Stomach (tissue), 9 donors: ENCODE measurements around the gene DOCK1. TPM values are rescaled to one million over a fixed set of nuclear protein-coding genes. Genes with fewer than 3 reads are reported as not detected.

ENCODE experiments used
- DNase-seq, 2 donors: peaks; one replicate each; pipeline versions ENCODE4 v3.0.0 to v3.0.0-alpha.2; 2013 to 2019
- H3K27ac ChIP-seq, 5 donors: fragments of 200-600 bp in 4 of 5; sonication (generic) in 4 of 5; one replicate each; pipeline ENCODE4 v1.5.1; 2013 to 2019; ENCODE audit warnings: mild to moderate bottlenecking in 1 of 5, moderate library complexity in 1 of 5
- H3K27me3 ChIP-seq, 3 donors: fragments of 200-600 bp; sonication (generic); one replicate each; pipeline ENCODE4 v1.5.1; 2017 to 2019; ENCODE audit warnings: mixed run types in 1 of 3
- H3K36me3 ChIP-seq, 4 donors: fragments of 200-600 bp; sonication (generic); 1 replicate in 3 of 4; 2 replicates in 1 of 4; pipeline ENCODE4 v1.5.1; 2016 to 2019
- H3K4me1 ChIP-seq, 4 donors: fragments of 200-600 bp; sonication (generic); one replicate each; pipeline ENCODE4 v1.5.1; 2016 to 2019
- H3K4me3 ChIP-seq, 4 donors: fragments of 200-600 bp; sonication (generic) in 3 of 4; one replicate each; pipeline ENCODE4 v1.5.1; 2016 to 2019; ENCODE audit warnings: mild to moderate bottlenecking in 1 of 4
- H3K9me3 ChIP-seq, 4 donors: fragments of 200-600 bp; sonication (generic); one replicate each; pipeline ENCODE4 v1.5.1; 2016 to 2019
- CTCF ChIP-seq, 7 experiments: fragments of 450-650 bp in 4 of 7; fragments of 200-600 bp in 3 of 7; sonication (generic) in 3 of 7; IDR thresholded peaks; one replicate each; pipeline ENCODE4 v1.5.1; 2016 to 2019; ENCODE audit warnings: antibody characterized with exemption in 7 of 7, control low read depth in 2 of 7, mild to moderate bottlenecking in 1 of 7
- EP300 ChIP-seq: sonication (generic); formaldehyde crosslinking; IDR thresholded peaks from one replicate; pipeline ENCODE4 v1.6.1; 2017; ENCODE audit warnings: antibody characterized with exemption
- POLR2A ChIP-seq, 4 donors: fragments of 450-650 bp; IDR thresholded peaks; one replicate each; pipeline ENCODE4 v1.6.1; 2016; ENCODE audit warnings: antibody characterized with exemption in 4 of 4, control low read depth in 2 of 4, mild to moderate bottlenecking in 1 of 4, moderate library complexity in 1 of 4
- POLR2AphosphoS5 ChIP-seq, 3 donors: sonication (generic); formaldehyde crosslinking; IDR thresholded peaks; one replicate each; pipeline ENCODE4 v1.6.1; 2016; ENCODE audit warnings: antibody characterized with exemption in 3 of 3
- WGBS, 5 donors: extraction: QIAGEN DNeasy Blood & Tissue Kit in 3 of 5; methylation state at CpG; one replicate each; pipeline versions ENCODE4 v1.1.5 to v1.1.7; 2013 to 2018; 5-methylcytosine and 5-hydroxymethylcytosine counted together
- intact Hi-C: fragments of 100-400 bp; cut with DNase I; formaldehyde crosslinking; loops from one replicate; pipeline ENCODE4 v1.15.1; 2023; ENCODE audit warnings: low total_unique reads
- polyA plus RNA-seq, 3 donors: library from polyadenylated mRNA; stranded (reverse); fragments of 200-250 nt; gene quantifications; one replicate each; pipeline ENCODE4 v1.2.3, GENCODE V29; 2013
- total RNA-seq, 5 donors: library from RNA; depleted of rRNA; stranded (reverse); fragments of >200 nt; gene quantifications; one replicate each; pipeline versions ENCODE4 v1.1.0 to v1.2.3, GENCODE V29; 2014 to 2016
- donor health status: healthy with polysubstance abuse.
- donor health status: Bipolar disorder and iron deficiency.
- donor health status: healthy.

DOCK1 gene
- total and polyA plus RNA-seq, 8 donors, result 8.4 to 114 (median 35.0) TPM

GRCh38 chr10:127079392-127079791 lies 174.2 kb downstream of the DOCK1 start:
- H3K27me3 ChIP-seq, result no peaks in the 10 kb centered on the region
- DNase-seq, result no peak
- WGBS, 5 donors, result 94 to 100% (median 98%) methylated on average over 3 of the region's 3 CpGs

GRCh38 chr10:127080317-127080716 lies 175.1 kb downstream of the DOCK1 start:
- Histone ChIP-seq H3K36me3 (peaks cover 0 to 63% (median 45%) of the 10 kb centered on the region in 4 donors), H3K9me3 (no peaks in the 10 kb centered on the region), H3K4me3 (no peak overlapping the region), H3K27ac (no peak overlapping the region), H3K27me3 (no peaks in the 10 kb centered on the region), H3K4me1 (no peaks in the 10 kb centered on the region)
- TF ChIP-seq CTCF (IDR thresholded peaks at IDR 0.05) (no peak), EP300 (no peak), POLR2AphosphoS5 (IDR thresholded peaks at IDR 0.05) (no peak)
- 54 to 81% (median 76%) methylated on average over 4 of the region's 4 CpGs for WGBS, 5 donors
- DNase-seq, result no peak
- intact Hi-C loops, result no loop called here

More at GRCh38 chr10:127079392-127079791, 174.2 kb downstream of the DOCK1 start:
- Histone ChIP-seq H3K4me1 (no peaks in the 10 kb centered on the region), H3K36me3 (peaks cover 0 to 63% (median 47%) of the 10 kb centered on the region in 4 donors), H3K4me3 (no peak overlapping the region), H3K27ac (no peak overlapping the region), H3K9me3 (no peaks in the 10 kb centered on the region)
- TF ChIP-seq POLR2AphosphoS5 (IDR thresholded peaks at IDR 0.05), result no peak
- no peak for TF ChIP-seq CTCF (IDR thresholded peaks at IDR 0.05)
- no peak for TF ChIP-seq POLR2A (IDR thresholded peaks at IDR 0.05)
- TF ChIP-seq EP300, result no peak
- intact Hi-C loops, result no loop called here

GRCh38 chr10:127081851-127082345 lies 176.7 kb downstream of the DOCK1 start:
- no peak for DNase-seq
- Histone ChIP-seq H3K27ac (no peak overlapping the region), H3K27me3 (no peaks in the 10 kb centered on the region), H3K4me3 (no peak overlapping the region), H3K4me1 (no peaks in the 10 kb centered on the region), H3K36me3 (peaks cover 0 to 49% (median 35%) of the 10 kb centered on the region in 4 donors), H3K9me3 (no peaks in the 10 kb centered on the region)
- intact Hi-C loops, result no loop called here
- WGBS, 5 donors, result 85 to 89% (median 88%) methylated on average over 10 of the region's 10 CpGs
- no peak for TF ChIP-seq EP300
- no peak for TF ChIP-seq POLR2A (IDR thresholded peaks at IDR 0.05)

GRCh38 chr10:127082651-127083050 lies 177.4 kb downstream of the DOCK1 start:
- WGBS, 5 donors, result 73 to 93% (median 91%) methylated on average over 4 of the region's 4 CpGs
- intact Hi-C loops, result no loop called here

More at GRCh38 chr10:127082651-127083050, 177.4 kb downstream of the DOCK1 start:
- H3K27ac ChIP-seq, result no peak overlapping the region
- no peak for DNase-seq
- H3K4me3 ChIP-seq, result no peak overlapping the region
- no peaks in the 10 kb centered on the region for H3K9me3 ChIP-seq
- no peaks in the 10 kb centered on the region for H3K4me1 ChIP-seq
- no peak for TF ChIP-seq POLR2AphosphoS5 (IDR thresholded peaks at IDR 0.05)
- TF ChIP-seq CTCF (IDR thresholded peaks at IDR 0.05), result no peak
- TF ChIP-seq POLR2A (IDR thresholded peaks at IDR 0.05), result no peak
- no peak for TF ChIP-seq EP300
- H3K27me3 ChIP-seq, result no peaks in the 10 kb centered on the region
- peaks cover 0 to 42% (median 32%) of the 10 kb centered on the region in 4 donors for H3K36me3 ChIP-seq
